Measurements from ENCODE around the gene CLTB. TPM values are rescaled to one million over a fixed set of nuclear protein-coding genes. Genes with fewer than 3 reads are reported as not detected.
A peak's percentile ranks its signal among the peaks of the same experiment; 100 is the strongest.

Gene CLTB
- total and polyA plus RNA-seq, 10 of the 15 experiments (the other 5 are each of a cell fraction or from before 2014, with no cell fraction given): 1.6 to 52.8 (median 36.9) TPM

GRCh38 chr5:176415240-176415951 is 943 bp downstream of the CLTB start:
- RAD21 ChIA-PET (ENCODE audit: unreplicated experiment): interaction anchor here (0.8 to 2.2 kb wide), 8 partner anchors 32 to 685 kb away, joined by 3 to 17 read pairs (median 4); partner anchors contain the start of genes FAF2 and KIAA1191
- CTCF ChIA-PET: interaction anchor here (1.0 to 3.4 kb wide), 11 partner anchors 9 to 246 kb away, joined by 3 to 15 read pairs (median 6); partner anchors contain the start of genes FAF2 and KIAA1191

More at GRCh38 chr5:176415240-176415951, 943 bp downstream of the CLTB start:
- Histone ChIP-seq H3K4me2 (ENCODE audit: control insufficient read depth, insufficient read depth) (peak overlapping the region; percentile 93), H3K9me3 (replicated peaks; ENCODE audit: control insufficient read depth, insufficient read depth, low read length) (no peaks in the 10 kb centered on the region), H3K36me3 (ENCODE audit: control insufficient read depth in 2 of 2, insufficient read depth in 2 of 2, low read length in 1 of 2) (no peaks in the 10 kb centered on the region), H3K4me3 (peak overlapping the region; percentile 96), H2AFZ (ENCODE audit: control insufficient read depth, low read depth, low read length) (peak overlapping the region; percentile 79), H3K27me3 (replicated peaks in 1 of 2; ENCODE audit: control insufficient read depth in 2 of 2, insufficient read depth in 2 of 2, low read length in 1 of 2) (no peaks in the 10 kb centered on the region), H3K9ac (ENCODE audit: control insufficient read depth, insufficient read depth, low read length) (peak overlapping the region; percentile 82), H3K27ac (ENCODE audit: control insufficient read depth, insufficient read depth) (peak overlapping the region; percentile 65; the same call in 1 of the 2 replicates), H3K4me1 (ENCODE audit: control insufficient read depth, insufficient read depth, low read length) (peaks cover 19% of the 10 kb centered on the region), H3K79me2 (ENCODE audit: control insufficient read depth, insufficient read depth, low read length) (peaks cover 5% of the 10 kb centered on the region), H4K20me1 (ENCODE audit: control insufficient read depth, insufficient read depth) (no peaks in the 10 kb centered on the region)
- ATAC-seq: peak; percentile 14; the same call in 2 of the 3 replicates
- in situ Hi-C loops (cut with MboI): no loop called here
- TF ChIP-seq CBX3 (IDR thresholded peaks at IDR 0.05; ENCODE audit: borderline replicate concordance, low read depth): no peak
- TF ChIP-seq REST (IDR thresholded peaks at IDR 0.05; ENCODE audit: low read depth, low read length): no peak
- FAIRE-seq: no peak
- no TSS peak for BruUV-seq (replicated peaks)
- WGBS (ENCODE audit: insufficient coverage, insufficient replicate concordance, low lambda C conversion rate, missing lambda C conversion rate): 79% methylated on average over 13 of the region's 13 CpGs
- intact Hi-C loops (cut with micrococcal nuclease; ENCODE audit: unreplicated experiment): loop anchor here (10.0 kb wide), 2 partner anchors 229 to 681 kb away; partner anchors contain the start of gene TSPAN17
- DNase-seq (ENCODE audit: low read depth, low spot score): no peak
- SMC1A ChIA-PET (ENCODE audit: uncharacterized antibody, unreplicated experiment): interaction anchor here (1.2 to 2.2 kb wide), 5 partner anchors 8 to 232 kb away, joined by 3 to 9 read pairs (median 5); partner anchors contain the start of gene TSPAN17
- POLR2A ChIA-PET: interaction anchor here (1.0 to 2.0 kb wide), 2 partner anchors 119 to 128 kb away, joined by 3 to 9 read pairs; no protein-coding TSS in a partner anchor

Data from GM12878 (cell line).